ENCODE data around the gene ZNF764.
"Not testable (repeated sequence)": the region's sequence is repeated elsewhere in the genome, so short reads cannot be mapped to it uniquely, and the experiment has no call there.

The ZNF764 gene

GRCh38 chr16:30526137-30526822, 31.9 kb downstream of the ZNF764 start, which contains the start of gene ZNF768:
Gene ZNF768, minus strand, starts transcription at chr16:30526566. Its CDS starts 153 bp downstream, at chr16:30526413.
- peak; percentile 72 for DNase-seq

DNA sequence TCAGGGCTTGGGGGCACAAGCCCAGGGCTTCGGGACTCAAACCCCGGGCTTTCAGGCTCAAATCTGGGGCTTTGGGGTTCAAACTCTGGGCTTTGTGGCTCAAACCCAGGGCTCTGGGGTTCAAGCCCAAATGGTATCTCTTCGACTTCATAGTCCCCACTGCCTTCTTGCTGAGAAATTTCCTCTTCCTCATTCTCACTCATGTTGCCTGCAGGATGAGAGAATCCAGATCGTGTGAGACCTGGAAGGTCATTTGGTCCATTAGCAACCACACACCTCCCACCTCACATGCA, 32.4 kb downstream of the ZNF764 start:
- DNase-seq = no peak

DNA sequence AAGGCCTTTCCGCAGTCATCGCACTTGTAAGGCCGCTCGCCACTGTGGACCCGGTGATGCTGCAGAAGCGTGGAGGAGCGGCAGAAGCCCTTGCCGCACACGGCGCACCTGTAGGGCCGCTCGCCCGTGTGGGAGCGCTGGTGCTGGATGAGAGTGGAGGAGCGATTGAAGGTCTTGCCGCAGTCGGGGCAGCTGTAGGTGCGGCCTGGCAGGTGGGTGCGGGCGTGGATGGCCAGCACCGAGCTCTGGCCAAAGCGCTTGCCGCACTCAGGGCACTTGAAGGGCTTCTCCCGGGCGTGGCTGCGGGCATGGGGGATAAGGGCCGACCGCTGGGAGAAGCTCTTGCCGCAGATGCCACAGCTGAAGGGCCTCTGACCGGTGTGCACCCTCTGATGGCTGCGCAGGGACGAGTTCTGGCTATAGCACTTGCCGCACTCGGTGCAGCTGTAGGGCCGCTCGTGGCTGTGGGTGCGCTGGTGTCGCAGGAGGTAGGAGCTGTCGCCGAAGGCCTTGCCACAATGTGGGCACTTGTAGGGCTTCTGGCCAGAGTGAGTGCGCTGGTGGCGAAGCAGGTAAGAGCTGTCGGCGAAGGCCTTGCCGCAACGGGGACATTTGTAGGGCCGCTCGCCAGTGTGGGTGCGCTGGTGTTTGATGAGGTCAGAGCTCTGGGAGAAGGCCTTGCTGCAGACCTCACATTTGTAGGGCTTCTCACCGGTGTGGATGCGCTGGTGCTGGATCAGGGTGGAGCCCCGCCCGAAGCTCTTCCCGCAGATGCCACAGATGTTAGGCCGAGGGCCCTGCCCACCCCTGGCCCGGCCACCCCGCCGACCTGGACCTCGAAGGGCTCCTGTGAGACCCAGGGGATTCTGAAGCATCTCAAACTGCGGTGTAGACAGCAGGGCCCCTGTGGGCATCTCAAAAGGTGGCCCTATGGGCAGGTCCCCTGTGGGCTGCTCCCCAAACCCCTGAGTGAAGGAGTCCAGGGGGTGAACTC, 33.3 kb downstream of the ZNF764 start:
- no peak for DNase-seq

- DNase-seq = no peak
These were observed 34.2 kb downstream of the ZNF764 start for GRCh38 chr16:30523768-30524574.

GRCh38 chr16:30522702-30523463, 35.3 kb downstream of the ZNF764 start:
- not testable (repeated sequence) for DNase-seq

- no peak for DNase-seq
These were observed 36.1 kb downstream of the ZNF764 start for GRCh38 chr16:30521873-30522641.

- DNase-seq = no peak
These were observed 36.7 kb downstream of the ZNF764 start for GRCh38 chr16:30521476-30521872.

DNA sequence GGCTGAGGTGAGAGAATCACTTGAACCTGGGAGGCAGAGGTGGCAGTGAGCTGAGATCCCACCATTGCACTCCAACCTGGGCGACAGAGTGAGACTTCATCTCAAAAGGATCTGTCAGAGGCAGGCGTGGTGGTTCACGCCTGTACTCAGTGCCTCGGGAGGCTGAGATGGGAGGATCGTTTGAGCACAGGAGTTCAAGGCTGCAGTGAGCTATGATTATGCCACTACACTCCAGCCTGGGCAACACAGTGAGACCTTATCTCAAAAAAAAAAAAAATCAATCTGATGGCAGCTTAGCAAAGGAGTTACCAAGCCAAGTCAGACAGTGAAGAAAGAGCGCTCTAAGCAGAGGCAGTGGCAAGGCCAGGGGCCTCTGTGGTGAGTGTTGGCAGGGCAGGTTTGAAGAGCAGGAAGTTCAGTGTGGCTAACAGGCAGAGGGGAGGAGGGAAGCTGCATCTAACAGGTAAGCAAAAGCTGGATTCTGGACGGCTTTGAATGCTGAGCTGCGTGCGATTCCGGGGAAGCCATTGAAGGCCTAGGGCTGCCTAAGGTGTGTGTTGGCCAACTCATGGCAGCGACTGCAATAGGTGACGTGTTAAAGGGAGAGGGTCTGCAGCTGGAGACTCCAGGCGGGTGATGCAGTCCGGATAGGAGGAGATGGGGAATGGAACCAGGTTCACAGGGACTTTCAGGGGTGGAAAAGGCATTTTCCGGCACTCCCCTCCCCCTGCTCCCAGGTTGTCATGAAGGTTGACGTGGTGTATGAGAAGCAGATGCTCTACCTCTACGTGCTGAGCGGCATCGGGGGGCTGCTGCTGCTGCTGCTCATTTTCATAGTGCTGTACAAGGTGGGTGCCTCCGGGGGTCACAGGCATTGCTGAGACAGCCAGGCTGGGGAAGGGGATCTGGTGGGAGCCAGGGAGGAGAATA, 38.8 kb downstream of the ZNF764 start:
- no peak for DNase-seq

- no peak for DNase-seq
These were observed 39.6 kb downstream of the ZNF764 start for GRCh38 chr16:30518552-30518951.

- DNase-seq = no peak
These were observed 42.9 kb downstream of the ZNF764 start for GRCh38 chr16:30515275-30515674.

GRCh38 chr16:30511509-30511908, 46.7 kb downstream of the ZNF764 start:
- DNase-seq = no peak

GRCh38 chr16:30510376-30510938, 47.7 kb downstream of the ZNF764 start:
- no peak for DNase-seq

DNA sequence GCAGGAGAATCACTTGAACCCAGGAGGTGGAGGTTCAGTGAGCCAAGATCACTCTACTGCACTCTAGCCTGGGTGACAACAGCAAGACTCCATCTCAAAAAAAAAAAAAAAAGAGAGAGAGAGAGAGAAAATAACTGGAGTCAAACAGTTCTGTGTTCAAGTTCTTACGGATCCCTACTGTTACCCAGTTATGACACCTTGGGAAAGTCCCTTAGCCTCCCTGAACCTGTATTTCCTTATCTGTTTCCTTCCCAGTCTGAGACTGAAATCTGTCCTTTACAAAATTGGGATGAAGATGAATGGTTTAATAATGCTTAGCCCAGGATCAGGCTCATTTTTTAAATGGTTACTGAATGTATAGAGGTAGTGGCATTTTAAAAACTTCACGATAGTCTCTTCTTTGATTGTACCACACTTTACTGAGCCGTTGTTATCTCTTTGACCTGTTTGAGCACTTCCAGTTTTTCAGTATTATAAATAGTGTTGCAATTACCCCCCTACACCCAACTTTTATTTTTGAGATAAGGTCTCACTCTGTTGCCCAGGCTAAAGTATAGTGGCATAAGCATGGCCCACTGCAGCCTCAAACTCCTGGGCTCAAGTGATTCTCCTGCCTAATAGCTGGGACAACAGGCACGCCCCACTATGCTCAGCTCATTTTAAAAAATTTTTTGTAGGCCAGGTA, 49.0 kb downstream of the ZNF764 start:
- peak; percentile 67 for DNase-seq

All from OCI-M1 (cell line).